Measurements from ENCODE around the gene CEP350. TPM values are rescaled to one million over a fixed set of nuclear protein-coding genes. Genes with fewer than 3 reads are reported as not detected.

CEP350 gene
- total RNA-seq, 3 donors from 2014 or later: 79.0 to 124 (median 95.0) TPM

- Histone ChIP-seq H3K36me3 (peaks cover 8% of the 10 kb centered on the region), H3K9me3 (no peaks in the 10 kb centered on the region), H3K4me3 (no peak overlapping the region), H3K27me3 (no peaks in the 10 kb centered on the region), H3K4me1 (no peaks in the 10 kb centered on the region), H3K27ac (no peak overlapping the region)
- TF ChIP-seq CTCF (IDR thresholded peaks at IDR 0.05) (no peak), POLR2AphosphoS5 (IDR thresholded peaks at IDR 0.05) (no peak), POLR2A (IDR thresholded peaks at IDR 0.05) (no peak)
- intact Hi-C loops (cut with DNase I; ENCODE audit: low total_unique reads): no loop called here
- no peak for DNase-seq (ENCODE audit: low spot score in 2 of 2)
Measured at GRCh38 chr1:180026556-180026955, 71.9 kb downstream of the CEP350 start.

- TF ChIP-seq CTCF (IDR thresholded peaks at IDR 0.05): no peak
- no peak for TF ChIP-seq POLR2A (IDR thresholded peaks at IDR 0.05)
- no peak for TF ChIP-seq POLR2AphosphoS5 (IDR thresholded peaks at IDR 0.05)
Measured at GRCh38 chr1:180027949-180028445, 73.4 kb downstream of the CEP350 start.

GRCh38 chr1:180028864-180029263, 74.3 kb downstream of the CEP350 start:
- intact Hi-C loops (cut with DNase I; ENCODE audit: low total_unique reads): no loop called here
- H3K27ac ChIP-seq: no peak overlapping the region

More at GRCh38 chr1:180027949-180028445, 73.4 kb downstream of the CEP350 start:
- H3K27me3 ChIP-seq: no peaks in the 10 kb centered on the region
- no peak for DNase-seq (ENCODE audit: low spot score in 2 of 2)
- H3K4me3 ChIP-seq: no peak overlapping the region
- intact Hi-C loops (cut with DNase I; ENCODE audit: low total_unique reads): no loop called here
- H3K9me3 ChIP-seq: no peaks in the 10 kb centered on the region
- H3K27ac ChIP-seq: no peak overlapping the region
- no peaks in the 10 kb centered on the region for H3K4me1 ChIP-seq
- H3K36me3 ChIP-seq: peaks cover 5% of the 10 kb centered on the region

GRCh38 chr1:180029524-180030135, 75.0 kb downstream of the CEP350 start:
- intact Hi-C loops (cut with DNase I; ENCODE audit: low total_unique reads): no loop called here
- H3K9me3 ChIP-seq: no peaks in the 10 kb centered on the region
- no peak for DNase-seq (ENCODE audit: low spot score in 2 of 2)

More at GRCh38 chr1:180028864-180029263, 74.3 kb downstream of the CEP350 start:
- no peaks in the 10 kb centered on the region for H3K27me3 ChIP-seq
- H3K4me3 ChIP-seq: no peak overlapping the region
- no peak for TF ChIP-seq CTCF (IDR thresholded peaks at IDR 0.05)
- TF ChIP-seq POLR2A (IDR thresholded peaks at IDR 0.05): no peak
- TF ChIP-seq POLR2AphosphoS5 (IDR thresholded peaks at IDR 0.05): no peak
- no peaks in the 10 kb centered on the region for H3K9me3 ChIP-seq
- no peak for DNase-seq (ENCODE audit: low spot score in 2 of 2)
- H3K36me3 ChIP-seq: no peaks in the 10 kb centered on the region
- H3K4me1 ChIP-seq: no peaks in the 10 kb centered on the region

More at GRCh38 chr1:180029524-180030135, 75.0 kb downstream of the CEP350 start:
- Histone ChIP-seq H3K36me3 (no peaks in the 10 kb centered on the region), H3K4me1 (no peaks in the 10 kb centered on the region), H3K27ac (no peak overlapping the region), H3K27me3 (no peaks in the 10 kb centered on the region), H3K4me3 (no peak overlapping the region)
- TF ChIP-seq POLR2A (IDR thresholded peaks at IDR 0.05): no peak
- TF ChIP-seq POLR2AphosphoS5 (IDR thresholded peaks at IDR 0.05): no peak
- no peak for TF ChIP-seq CTCF (IDR thresholded peaks at IDR 0.05)

Measured in breast epithelium (tissue), 4 donors.